ENCODE data around the gene ATP8B2. TPM values are rescaled to one million over a fixed set of nuclear protein-coding genes. Genes with fewer than 3 reads are reported as not detected.

The ATP8B2 gene
- total RNA-seq, 1 donor from 2014 or later: 71.6 TPM

- Histone ChIP-seq H3K9ac (ENCODE audit: low read length) (no peak overlapping the region), H3K4me1 (ENCODE audit: insufficient read depth, low read length) (peaks cover 13% of the 10 kb centered on the region), H3K9me3 (ENCODE audit: insufficient read depth, low read depth, low read length) (no peaks in the 10 kb centered on the region), H3K4me2 (ENCODE audit: low read length) (no peak overlapping the region), H4K20me1 (ENCODE audit: insufficient read depth, low read length) (peaks cover 34% of the 10 kb centered on the region), H3K27me3 (ENCODE audit: insufficient read depth, low read length) (no peaks in the 10 kb centered on the region), H2AFZ (ENCODE audit: low read depth, low read length) (no peak overlapping the region), H3K79me2 (ENCODE audit: insufficient read depth, low read length) (no peaks in the 10 kb centered on the region), H3K27ac (ENCODE audit: low read depth, low read length) (no peak overlapping the region), H3K36me3 (ENCODE audit: insufficient read depth, low read length) (peaks cover 22% of the 10 kb centered on the region), H3K4me3 (ENCODE audit: insufficient read depth, low read depth, low read length) (no peak overlapping the region)
- H3K27ac Mint-ChIP-seq (ENCODE audit: unreplicated experiment): no peak overlapping the region
- no peak overlapping the region for H3K4me3 Mint-ChIP-seq (ENCODE audit: unreplicated experiment)
- H3K4me1 Mint-ChIP-seq (ENCODE audit: low read depth, unreplicated experiment): peaks cover 16% of the 10 kb centered on the region
- peaks cover 9% of the 10 kb centered on the region for H3K27me3 Mint-ChIP-seq (ENCODE audit: low read depth, unreplicated experiment)
- no peaks in the 10 kb centered on the region for H3K9me3 Mint-ChIP-seq (ENCODE audit: unreplicated experiment)
- TF ChIP-seq EZH2 (IDR thresholded peaks at IDR 0.05; ENCODE audit: insufficient read depth, low read length): no peak
- TF ChIP-seq, protein P1, sequence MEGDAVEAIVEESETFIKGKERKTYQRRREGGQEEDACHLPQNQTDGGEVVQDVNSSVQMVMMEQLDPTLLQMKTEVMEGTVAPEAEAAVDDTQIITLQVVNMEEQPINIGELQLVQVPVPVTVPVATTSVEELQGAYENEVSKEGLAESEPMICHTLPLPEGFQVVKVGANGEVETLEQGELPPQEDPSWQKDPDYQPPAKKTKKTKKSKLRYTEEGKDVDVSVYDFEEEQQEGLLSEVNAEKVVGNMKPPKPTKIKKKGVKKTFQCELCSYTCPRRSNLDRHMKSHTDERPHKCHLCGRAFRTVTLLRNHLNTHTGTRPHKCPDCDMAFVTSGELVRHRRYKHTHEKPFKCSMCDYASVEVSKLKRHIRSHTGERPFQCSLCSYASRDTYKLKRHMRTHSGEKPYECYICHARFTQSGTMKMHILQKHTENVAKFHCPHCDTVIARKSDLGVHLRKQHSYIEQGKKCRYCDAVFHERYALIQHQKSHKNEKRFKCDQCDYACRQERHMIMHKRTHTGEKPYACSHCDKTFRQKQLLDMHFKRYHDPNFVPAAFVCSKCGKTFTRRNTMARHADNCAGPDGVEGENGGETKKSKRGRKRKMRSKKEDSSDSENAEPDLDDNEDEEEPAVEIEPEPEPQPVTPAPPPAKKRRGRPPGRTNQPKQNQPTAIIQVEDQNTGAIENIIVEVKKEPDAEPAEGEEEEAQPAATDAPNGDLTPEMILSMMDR (IDR thresholded peaks at IDR 0.05; ENCODE audit: insufficient read depth, low read depth, low read length): no peak
- H3K36me3 Mint-ChIP-seq (ENCODE audit: low read depth, unreplicated experiment): peaks cover 28% of the 10 kb centered on the region
- FAIRE-seq: no peak
- no peak for DNase-seq (ENCODE audit: low read depth)
Observed at GRCh38 chr1:154350383-154350782, 25.1 kb downstream of the ATP8B2 start.

DNA sequence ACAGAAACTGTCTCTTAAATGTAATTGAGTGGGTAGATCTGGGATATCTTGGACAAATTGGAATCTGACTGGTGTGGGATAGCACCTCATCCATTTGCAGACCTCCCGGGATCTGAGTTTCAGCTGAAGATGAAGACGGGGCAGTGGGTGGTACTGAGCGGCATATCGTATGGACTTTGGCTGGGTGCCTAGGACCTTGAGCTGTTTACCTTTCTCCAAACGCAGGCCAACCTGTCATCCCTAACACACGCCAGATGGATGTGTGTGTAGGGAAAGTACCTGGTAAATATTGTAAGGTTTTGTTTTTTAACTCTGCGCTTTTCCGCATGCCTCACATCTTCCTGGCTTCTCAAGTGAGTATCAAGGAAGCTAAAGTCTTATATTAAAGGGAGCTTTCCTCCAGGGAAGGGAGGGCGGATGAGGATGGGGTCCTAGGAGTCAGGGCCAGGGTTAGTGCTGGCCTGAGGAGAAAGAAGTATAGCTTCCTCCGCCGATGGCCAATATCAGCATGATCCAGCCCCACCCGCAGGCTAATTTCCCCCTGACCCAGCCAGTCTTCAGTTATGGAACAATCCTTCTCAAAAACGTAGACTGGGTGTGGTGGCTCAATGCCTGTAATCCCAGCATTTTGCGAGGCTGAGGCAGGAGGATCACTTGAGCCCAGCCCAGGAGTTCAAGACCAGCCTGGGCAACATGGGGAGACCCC is 26.2 kb downstream of the ATP8B2 start:
- peaks cover 13% of the 10 kb centered on the region for H3K4me1 ChIP-seq (ENCODE audit: insufficient read depth, low read length)
- H3K27me3 Mint-ChIP-seq (ENCODE audit: low read depth, unreplicated experiment): peaks cover 17% of the 10 kb centered on the region
- DNase-seq (ENCODE audit: low read depth) (no peak), FAIRE-seq (no peak)
- no peaks in the 10 kb centered on the region for H3K9me3 Mint-ChIP-seq (ENCODE audit: unreplicated experiment)
- H3K4me3 ChIP-seq (ENCODE audit: insufficient read depth, low read depth, low read length): no peak overlapping the region
- peaks cover 4% of the 10 kb centered on the region for H3K27me3 ChIP-seq (ENCODE audit: insufficient read depth, low read length)
- H4K20me1 ChIP-seq (ENCODE audit: insufficient read depth, low read length): peaks cover 23% of the 10 kb centered on the region
- H3K27ac ChIP-seq (ENCODE audit: low read depth, low read length): no peak overlapping the region
- H3K9me3 ChIP-seq (ENCODE audit: insufficient read depth, low read depth, low read length): no peaks in the 10 kb centered on the region
- H3K79me2 ChIP-seq (ENCODE audit: insufficient read depth, low read length): no peaks in the 10 kb centered on the region
- H3K36me3 ChIP-seq (ENCODE audit: insufficient read depth, low read length): peaks cover 12% of the 10 kb centered on the region
- no peak overlapping the region for H3K9ac ChIP-seq (ENCODE audit: low read length)
- peaks cover 16% of the 10 kb centered on the region for H3K4me1 Mint-ChIP-seq (ENCODE audit: low read depth, unreplicated experiment)
- TF ChIP-seq EZH2 (IDR thresholded peaks at IDR 0.05; ENCODE audit: insufficient read depth, low read length): no peak
- TF ChIP-seq, protein P1 (IDR thresholded peaks at IDR 0.05; ENCODE audit: insufficient read depth, low read depth, low read length): no peak
- no peak overlapping the region for H3K4me3 Mint-ChIP-seq (ENCODE audit: unreplicated experiment)
- peaks cover 18% of the 10 kb centered on the region for H3K36me3 Mint-ChIP-seq (ENCODE audit: low read depth, unreplicated experiment)
- H3K4me2 ChIP-seq (ENCODE audit: low read length): no peak overlapping the region
- no peak overlapping the region for H2AFZ ChIP-seq (ENCODE audit: low read depth, low read length)
- H3K27ac Mint-ChIP-seq (ENCODE audit: unreplicated experiment): no peak overlapping the region

DNA sequence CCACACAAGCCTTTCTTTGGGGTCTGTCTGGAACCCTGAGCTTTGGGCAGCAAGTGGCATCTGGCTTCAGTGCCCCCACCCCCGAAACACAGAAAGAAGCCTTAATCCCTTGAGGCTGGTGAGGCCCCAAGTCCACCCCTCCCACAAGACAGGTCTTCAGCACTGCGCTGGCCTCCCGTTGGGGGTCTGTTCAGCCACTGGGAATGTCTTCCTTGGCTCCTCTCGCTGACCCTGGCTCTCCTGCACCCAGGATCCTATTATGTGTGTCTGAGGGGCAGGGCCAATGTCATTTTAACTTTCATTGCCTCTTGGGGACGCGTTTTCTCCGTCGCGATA is 26.9 kb downstream of the ATP8B2 start:
- no peaks in the 10 kb centered on the region for H3K79me2 ChIP-seq (ENCODE audit: insufficient read depth, low read length)
- peak overlapping the region; percentile 81 for H2AFZ ChIP-seq (ENCODE audit: low read depth, low read length)
- H3K27me3 ChIP-seq (ENCODE audit: insufficient read depth, low read length): peaks cover 4% of the 10 kb centered on the region
- H3K9me3 ChIP-seq (ENCODE audit: insufficient read depth, low read depth, low read length): no peaks in the 10 kb centered on the region
- H4K20me1 ChIP-seq (ENCODE audit: insufficient read depth, low read length): peaks cover 23% of the 10 kb centered on the region
- H3K27ac ChIP-seq (ENCODE audit: low read depth, low read length): no peak overlapping the region
- peaks cover 16% of the 10 kb centered on the region for H3K4me1 Mint-ChIP-seq (ENCODE audit: low read depth, unreplicated experiment)
- no peak for DNase-seq (ENCODE audit: low read depth)
- peak overlapping the region; percentile 51 for H3K4me3 ChIP-seq (ENCODE audit: insufficient read depth, low read depth, low read length)
- H3K4me2 ChIP-seq (ENCODE audit: low read length): peak overlapping the region; percentile 100
- no peak for TF ChIP-seq EZH2 (IDR thresholded peaks at IDR 0.05; ENCODE audit: insufficient read depth, low read length)
- TF ChIP-seq, protein P1 (IDR thresholded peaks at IDR 0.05; ENCODE audit: insufficient read depth, low read depth, low read length): no peak
- no peak for FAIRE-seq
- H3K4me1 ChIP-seq (ENCODE audit: insufficient read depth, low read length): peaks cover 13% of the 10 kb centered on the region
- H3K36me3 ChIP-seq (ENCODE audit: insufficient read depth, low read length): peaks cover 10% of the 10 kb centered on the region
- peak overlapping the region; percentile 60 for H3K9ac ChIP-seq (ENCODE audit: low read length)
- H3K36me3 Mint-ChIP-seq (ENCODE audit: low read depth, unreplicated experiment): peaks cover 15% of the 10 kb centered on the region
- H3K4me3 Mint-ChIP-seq (ENCODE audit: unreplicated experiment): peak overlapping the region; percentile 83
- no peaks in the 10 kb centered on the region for H3K9me3 Mint-ChIP-seq (ENCODE audit: unreplicated experiment)
- H3K27me3 Mint-ChIP-seq (ENCODE audit: low read depth, unreplicated experiment): peaks cover 20% of the 10 kb centered on the region
- peak overlapping the region; percentile 50 for H3K27ac Mint-ChIP-seq (ENCODE audit: unreplicated experiment)

All from astrocyte (in vitro differentiated cells and primary cell).